Measurements from ENCODE around the gene TXK. TPM values are rescaled to one million over a fixed set of nuclear protein-coding genes. Genes with fewer than 3 reads are reported as not detected.

TXK gene
- total RNA-seq, 1 experiment from 2014 or later = 1.7 TPM

- intact Hi-C loops (cut with micrococcal nuclease) = no loop called here
- RAD21 ChIA-PET (ENCODE audit: low non-redundant PET in 1 of 2, low total read pairs in 2 of 2, uncharacterized antibody in 2 of 2, unreplicated experiment in 2 of 2) = no interaction called here
Measured at GRCh38 chr4:48108309-48109073, 25.6 kb downstream of the TXK start.

More at GRCh38 chr4:48108309-48109073, 25.6 kb downstream of the TXK start:
- H3K27ac ChIP-seq (ENCODE audit: low read depth, low read length) = no peak overlapping the region
- no TSS peak for BruUV-seq (replicated peaks)
- H3K36me3 ChIP-seq (ENCODE audit: control insufficient read depth in 1 of 2, insufficient read depth in 2 of 2, low read length in 2 of 2) = no peaks in the 10 kb centered on the region
- ATAC-seq (no peak), DNase-seq (ENCODE audit: low read depth, low spot score) (no peak)
- no peak overlapping the region for H3K4me3 ChIP-seq (replicated peaks in 1 of 2; ENCODE audit: low read depth in 1 of 2, low read length in 2 of 2)
- ChIA-PET POLR2A (no interaction called here), CTCF (interaction anchor here (0.8 to 1.9 kb wide), 7 partner anchors 9 to 438 kb away, joined by 3 to 9 read pairs (median 4); no protein-coding TSS in a partner anchor)
- TF ChIP-seq ZFX (IDR thresholded peaks at IDR 0.05) (no peak), SP1 (IDR thresholded peaks at IDR 0.05; ENCODE audit: low read depth) (no peak), EGR1 (IDR thresholded peaks at IDR 0.05; ENCODE audit: low read depth) (no peak), RAD21 (IDR thresholded peaks at IDR 0.05; ENCODE audit: low read depth) (no peak), ELF1 (IDR thresholded peaks at IDR 0.05; ENCODE audit: borderline replicate concordance, low read depth) (no peak), ZNF274 (IDR thresholded peaks at IDR 0.05; ENCODE audit: low read depth, low read length) (no peak), POLR2AphosphoS5 (IDR thresholded peaks at IDR 0.05; ENCODE audit: low read depth, low read length) (no peak), CEBPB (IDR thresholded peaks at IDR 0.05; ENCODE audit: low read depth) (no peak), EZH2phosphoT487 (IDR thresholded peaks at IDR 0.05; ENCODE audit: borderline replicate concordance) (no peak), SIN3A (IDR thresholded peaks at IDR 0.05; ENCODE audit: low read depth) (no peak), POLR2A (IDR thresholded peaks at IDR 0.05; ENCODE audit: borderline replicate concordance, extremely low read depth, insufficient read depth, insufficient read length) (no peak), TCF7L2 (IDR thresholded peaks at IDR 0.05; ENCODE audit: borderline replicate concordance, extremely low read depth, insufficient read depth, insufficient read length) (no peak), YY1 (IDR thresholded peaks at IDR 0.05; ENCODE audit: extremely low read depth, insufficient replicate concordance, low read depth, low read length) (no peak), EZH2 (IDR thresholded peaks at IDR 0.05) (no peak), CBX3 (IDR thresholded peaks at IDR 0.05; ENCODE audit: low read depth) (no peak), SRF (IDR thresholded peaks at IDR 0.05; ENCODE audit: low read depth) (no peak)
- TF ChIP-seq, protein P1, sequence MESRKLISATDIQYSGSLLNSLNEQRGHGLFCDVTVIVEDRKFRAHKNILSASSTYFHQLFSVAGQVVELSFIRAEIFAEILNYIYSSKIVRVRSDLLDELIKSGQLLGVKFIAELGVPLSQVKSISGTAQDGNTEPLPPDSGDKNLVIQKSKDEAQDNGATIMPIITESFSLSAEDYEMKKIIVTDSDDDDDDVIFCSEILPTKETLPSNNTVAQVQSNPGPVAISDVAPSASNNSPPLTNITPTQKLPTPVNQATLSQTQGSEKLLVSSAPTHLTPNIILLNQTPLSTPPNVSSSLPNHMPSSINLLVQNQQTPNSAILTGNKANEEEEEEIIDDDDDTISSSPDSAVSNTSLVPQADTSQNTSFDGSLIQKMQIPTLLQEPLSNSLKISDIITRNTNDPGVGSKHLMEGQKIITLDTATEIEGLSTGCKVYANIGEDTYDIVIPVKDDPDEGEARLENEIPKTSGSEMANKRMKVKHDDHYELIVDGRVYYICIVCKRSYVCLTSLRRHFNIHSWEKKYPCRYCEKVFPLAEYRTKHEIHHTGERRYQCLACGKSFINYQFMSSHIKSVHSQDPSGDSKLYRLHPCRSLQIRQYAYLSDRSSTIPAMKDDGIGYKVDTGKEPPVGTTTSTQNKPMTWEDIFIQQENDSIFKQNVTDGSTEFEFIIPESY (IDR thresholded peaks at IDR 0.05; ENCODE audit: extremely low read depth, insufficient replicate concordance, low read length) = no peak
- TF ChIP-seq, protein P2, sequence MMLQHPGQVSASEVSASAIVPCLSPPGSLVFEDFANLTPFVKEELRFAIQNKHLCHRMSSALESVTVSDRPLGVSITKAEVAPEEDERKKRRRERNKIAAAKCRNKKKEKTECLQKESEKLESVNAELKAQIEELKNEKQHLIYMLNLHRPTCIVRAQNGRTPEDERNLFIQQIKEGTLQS (IDR thresholded peaks at IDR 0.05) = no peak
- TF ChIP-seq, protein P3, sequence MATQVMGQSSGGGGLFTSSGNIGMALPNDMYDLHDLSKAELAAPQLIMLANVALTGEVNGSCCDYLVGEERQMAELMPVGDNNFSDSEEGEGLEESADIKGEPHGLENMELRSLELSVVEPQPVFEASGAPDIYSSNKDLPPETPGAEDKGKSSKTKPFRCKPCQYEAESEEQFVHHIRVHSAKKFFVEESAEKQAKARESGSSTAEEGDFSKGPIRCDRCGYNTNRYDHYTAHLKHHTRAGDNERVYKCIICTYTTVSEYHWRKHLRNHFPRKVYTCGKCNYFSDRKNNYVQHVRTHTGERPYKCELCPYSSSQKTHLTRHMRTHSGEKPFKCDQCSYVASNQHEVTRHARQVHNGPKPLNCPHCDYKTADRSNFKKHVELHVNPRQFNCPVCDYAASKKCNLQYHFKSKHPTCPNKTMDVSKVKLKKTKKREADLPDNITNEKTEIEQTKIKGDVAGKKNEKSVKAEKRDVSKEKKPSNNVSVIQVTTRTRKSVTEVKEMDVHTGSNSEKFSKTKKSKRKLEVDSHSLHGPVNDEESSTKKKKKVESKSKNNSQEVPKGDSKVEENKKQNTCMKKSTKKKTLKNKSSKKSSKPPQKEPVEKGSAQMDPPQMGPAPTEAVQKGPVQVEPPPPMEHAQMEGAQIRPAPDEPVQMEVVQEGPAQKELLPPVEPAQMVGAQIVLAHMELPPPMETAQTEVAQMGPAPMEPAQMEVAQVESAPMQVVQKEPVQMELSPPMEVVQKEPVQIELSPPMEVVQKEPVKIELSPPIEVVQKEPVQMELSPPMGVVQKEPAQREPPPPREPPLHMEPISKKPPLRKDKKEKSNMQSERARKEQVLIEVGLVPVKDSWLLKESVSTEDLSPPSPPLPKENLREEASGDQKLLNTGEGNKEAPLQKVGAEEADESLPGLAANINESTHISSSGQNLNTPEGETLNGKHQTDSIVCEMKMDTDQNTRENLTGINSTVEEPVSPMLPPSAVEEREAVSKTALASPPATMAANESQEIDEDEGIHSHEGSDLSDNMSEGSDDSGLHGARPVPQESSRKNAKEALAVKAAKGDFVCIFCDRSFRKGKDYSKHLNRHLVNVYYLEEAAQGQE (IDR thresholded peaks at IDR 0.05; ENCODE audit: low read depth) = no peak
- TF ChIP-seq, protein P4, sequence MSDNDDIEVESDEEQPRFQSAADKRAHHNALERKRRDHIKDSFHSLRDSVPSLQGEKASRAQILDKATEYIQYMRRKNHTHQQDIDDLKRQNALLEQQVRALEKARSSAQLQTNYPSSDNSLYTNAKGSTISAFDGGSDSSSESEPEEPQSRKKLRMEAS (IDR thresholded peaks at IDR 0.05) = no peak
- H3K9me2 ChIP-seq (ENCODE audit: insufficient read depth) = no peaks in the 10 kb centered on the region
- H3K4me1 ChIP-seq (ENCODE audit: control insufficient read depth in 1 of 2, insufficient read depth in 2 of 2, low read length in 2 of 2) = peaks cover 0 to 8% of the 10 kb centered on the region in 2 experiments; a peak in 2 of 4 replicates
- H3K9me3 ChIP-seq (ENCODE audit: control insufficient read depth in 1 of 2, insufficient read depth in 1 of 2, low read depth in 1 of 2, low read length in 2 of 2) = no peaks in the 10 kb centered on the region
- H3K79me2 ChIP-seq (ENCODE audit: insufficient read depth, low read length) = no peaks in the 10 kb centered on the region
- no peak overlapping the region for H3K4me2 ChIP-seq (ENCODE audit: low read length)
- H2AFZ ChIP-seq (ENCODE audit: low read depth, low read length, poor library complexity, severe bottlenecking) = no peak overlapping the region
- H4K20me1 ChIP-seq (ENCODE audit: insufficient read depth) = no peaks in the 10 kb centered on the region
- H3K27me3 ChIP-seq (ENCODE audit: insufficient read depth, low read length) = no peaks in the 10 kb centered on the region
- H3K9ac ChIP-seq (ENCODE audit: low read length) = no peak overlapping the region

Data from HCT116 (cell line).